Upper lobe of left lung (tissue), 4 donors: ENCODE measurements around the gene KCNF1.

Experiments
- CTCF ChIP-seq, 6 experiments: fragments of 450-650 bp in 4 of 6; fragments of 200-600 bp in 2 of 6; sonication (generic) in 2 of 6; IDR thresholded peaks; one replicate each; pipeline ENCODE4 v1.5.1; 2016 to 2019; ENCODE audit warnings: antibody characterized with exemption in 6 of 6
- POLR2A ChIP-seq, 4 donors: fragments of 450-650 bp; IDR thresholded peaks; one replicate each; pipeline ENCODE4 v1.5.1; 2016 to 2017; ENCODE audit warnings: antibody characterized with exemption in 4 of 4, mild to moderate bottlenecking in 2 of 4
- POLR2AphosphoS5 ChIP-seq, 2 donors: sonication (generic); formaldehyde crosslinking; IDR thresholded peaks; one replicate each; pipeline ENCODE4 v1.5.1; 2017; ENCODE audit warnings: antibody characterized with exemption in 2 of 2

- TF ChIP-seq CTCF (IDR thresholded peaks at IDR 0.05), result no peak
- TF ChIP-seq POLR2A (IDR thresholded peaks at IDR 0.05), result no peak
- no peak for TF ChIP-seq POLR2AphosphoS5 (IDR thresholded peaks at IDR 0.05)
Observed at GRCh38 chr2:10894264-10894935, 17.3 kb upstream of the KCNF1 start.
